ENCODE measurements around the gene CACNA1G. TPM values are rescaled to one million over a fixed set of nuclear protein-coding genes. Genes with fewer than 3 reads are reported as not detected.

The CACNA1G gene
- total RNA-seq, 1 donor from 2014 or later, result not detected

- H3K27ac Mint-ChIP-seq (ENCODE audit: unreplicated experiment), result no peak overlapping the region
- H3K4me1 Mint-ChIP-seq (ENCODE audit: unreplicated experiment), result no peaks in the 10 kb centered on the region
Observed at GRCh38 chr17:50584749-50585148, 24.2 kb downstream of the CACNA1G start.

GRCh38 chr17:50585346-50585745 is 24.8 kb downstream of the CACNA1G start:
- H3K4me3 Mint-ChIP-seq (ENCODE audit: unreplicated experiment), result no peak overlapping the region
- TF ChIP-seq CTCF (IDR thresholded peaks at IDR 0.05; ENCODE audit: unreplicated experiment), result no peak
- no peaks in the 10 kb centered on the region for H3K9me3 Mint-ChIP-seq (ENCODE audit: unreplicated experiment)
- no peaks in the 10 kb centered on the region for H3K36me3 Mint-ChIP-seq (ENCODE audit: low read depth, unreplicated experiment)
- H3K4me1 Mint-ChIP-seq (ENCODE audit: unreplicated experiment), result no peaks in the 10 kb centered on the region
- peaks cover 11% of the 10 kb centered on the region for H3K27me3 Mint-ChIP-seq (ENCODE audit: unreplicated experiment)
- no peak for DNase-seq (ENCODE audit: low spot score)
- H3K27ac Mint-ChIP-seq (ENCODE audit: unreplicated experiment), result no peak overlapping the region

More at GRCh38 chr17:50584749-50585148, 24.2 kb downstream of the CACNA1G start:
- Mint-ChIP-seq H3K36me3 (ENCODE audit: low read depth, unreplicated experiment) (no peaks in the 10 kb centered on the region), H3K4me3 (ENCODE audit: unreplicated experiment) (no peak overlapping the region), H3K9me3 (ENCODE audit: unreplicated experiment) (no peaks in the 10 kb centered on the region), H3K27me3 (ENCODE audit: unreplicated experiment) (peaks cover 13% of the 10 kb centered on the region)
- no peak for TF ChIP-seq CTCF (IDR thresholded peaks at IDR 0.05; ENCODE audit: unreplicated experiment)
- DNase-seq (ENCODE audit: low spot score), result no peak

GRCh38 chr17:50585891-50586290 is 25.4 kb downstream of the CACNA1G start:
- Mint-ChIP-seq H3K4me1 (ENCODE audit: unreplicated experiment) (no peaks in the 10 kb centered on the region), H3K36me3 (ENCODE audit: low read depth, unreplicated experiment) (no peaks in the 10 kb centered on the region), H3K27me3 (ENCODE audit: unreplicated experiment) (peaks cover 14% of the 10 kb centered on the region), H3K27ac (ENCODE audit: unreplicated experiment) (no peak overlapping the region), H3K9me3 (ENCODE audit: unreplicated experiment) (no peaks in the 10 kb centered on the region), H3K4me3 (ENCODE audit: unreplicated experiment) (no peak overlapping the region)
- TF ChIP-seq CTCF (IDR thresholded peaks at IDR 0.05; ENCODE audit: unreplicated experiment), result no peak
- no peak for DNase-seq (ENCODE audit: low spot score)

GRCh38 chr17:50586421-50587247 is 26.1 kb downstream of the CACNA1G start:
- no peak for DNase-seq (ENCODE audit: low spot score)
- no peaks in the 10 kb centered on the region for H3K36me3 Mint-ChIP-seq (ENCODE audit: low read depth, unreplicated experiment)
- no peaks in the 10 kb centered on the region for H3K4me1 Mint-ChIP-seq (ENCODE audit: unreplicated experiment)
- H3K27ac Mint-ChIP-seq (ENCODE audit: unreplicated experiment), result no peak overlapping the region
- H3K27me3 Mint-ChIP-seq (ENCODE audit: unreplicated experiment), result peaks cover 13% of the 10 kb centered on the region
- H3K4me3 Mint-ChIP-seq (ENCODE audit: unreplicated experiment), result no peak overlapping the region
- H3K9me3 Mint-ChIP-seq (ENCODE audit: unreplicated experiment), result no peaks in the 10 kb centered on the region
- TF ChIP-seq CTCF (IDR thresholded peaks at IDR 0.05; ENCODE audit: unreplicated experiment), result no peak

GRCh38 chr17:50587571-50587970 is 27.1 kb downstream of the CACNA1G start:
- Mint-ChIP-seq H3K27me3 (ENCODE audit: unreplicated experiment) (peaks cover 13% of the 10 kb centered on the region), H3K27ac (ENCODE audit: unreplicated experiment) (no peak overlapping the region), H3K4me1 (ENCODE audit: unreplicated experiment) (no peaks in the 10 kb centered on the region), H3K9me3 (ENCODE audit: unreplicated experiment) (no peaks in the 10 kb centered on the region), H3K36me3 (ENCODE audit: low read depth, unreplicated experiment) (no peaks in the 10 kb centered on the region), H3K4me3 (ENCODE audit: unreplicated experiment) (no peak overlapping the region)
- no peak for DNase-seq (ENCODE audit: low spot score)
- no peak for TF ChIP-seq CTCF (IDR thresholded peaks at IDR 0.05; ENCODE audit: unreplicated experiment)
